NCI-H2107 treated with DMSO at 0.1 percent for 48 hours (cell line): ENCODE results near the gene FOXN4.

Experiments
- DNase-seq: peaks from one replicate; lab custom pipeline; 2025; ENCODE audit not compliant: unreplicated experiment; lab: John Stamatoyannopoulos, UW

The FOXN4 gene

GRCh38 chr12:109261087-109261486, 48.0 kb downstream of the FOXN4 start:
- no peak for DNase-seq

GRCh38 chr12:109259545-109259895, 49.6 kb downstream of the FOXN4 start:
- DNase-seq: no peak

- DNase-seq: peak; percentile 23
Observed at GRCh38 chr12:109258607-109259544, 50.2 kb downstream of the FOXN4 start.

GRCh38 chr12:109258201-109258600, 50.9 kb downstream of the FOXN4 start:
- DNase-seq: no peak

GRCh38 chr12:109256011-109256410, 53.1 kb downstream of the FOXN4 start:
- no peak for DNase-seq

GRCh38 chr12:109255377-109255776, 53.7 kb downstream of the FOXN4 start:
- no peak for DNase-seq

GRCh38 chr12:109253913-109254544, 55.1 kb downstream of the FOXN4 start:
- no peak for DNase-seq

GRCh38 chr12:109252799-109253198, 56.3 kb downstream of the FOXN4 start:
- DNase-seq: no peak

GRCh38 chr12:109250523-109250922, 58.6 kb downstream of the FOXN4 start:
- DNase-seq: no peak

GRCh38 chr12:109247831-109248654, 61.0 kb downstream of the FOXN4 start:
- no peak for DNase-seq

GRCh38 chr12:109246221-109246620, 62.9 kb downstream of the FOXN4 start:
- DNase-seq: no peak

- DNase-seq: no peak
Observed at GRCh38 chr12:109244073-109244472, 65.0 kb downstream of the FOXN4 start.

GRCh38 chr12:109241936-109242335, 67.1 kb downstream of the FOXN4 start:
- no peak for DNase-seq

- no peak for DNase-seq
Observed at GRCh38 chr12:109240365-109240764, 68.7 kb downstream of the FOXN4 start.

GRCh38 chr12:109239691-109240090, 69.4 kb downstream of the FOXN4 start:
- no peak for DNase-seq

- DNase-seq: no peak
Observed at GRCh38 chr12:109239179-109239578, 69.9 kb downstream of the FOXN4 start.

- no peak for DNase-seq
Observed at GRCh38 chr12:109236257-109236656, 72.8 kb downstream of the FOXN4 start.

GRCh38 chr12:109234012-109234411, 75.1 kb downstream of the FOXN4 start:
- no peak for DNase-seq

- DNase-seq: no peak
Observed at GRCh38 chr12:109232731-109233130, 76.4 kb downstream of the FOXN4 start.

GRCh38 chr12:109230193-109230592, 78.9 kb downstream of the FOXN4 start:
- DNase-seq: no peak

- DNase-seq: no peak
Observed at GRCh38 chr12:109228664-109229063, 80.4 kb downstream of the FOXN4 start.
